ENCODE measurements around the gene KIAA1328.

DNA sequence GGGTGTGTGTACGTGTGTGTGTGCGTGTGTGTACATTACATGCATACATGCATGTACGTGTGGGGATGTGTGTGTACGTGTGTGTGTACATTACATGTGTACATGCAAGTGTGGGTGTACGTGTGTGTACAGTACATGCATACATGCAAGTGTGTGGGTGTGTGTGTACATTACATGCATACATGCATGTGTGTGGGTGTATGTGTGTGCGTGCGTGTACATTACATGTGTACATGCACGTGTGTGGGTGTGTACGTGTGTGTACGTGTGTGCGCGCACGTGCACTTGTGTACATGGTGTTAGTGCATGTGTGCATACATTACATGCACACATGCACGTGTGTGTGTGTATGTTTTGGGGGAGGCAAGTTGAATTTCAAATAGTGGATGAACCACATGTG is 436.0 kb downstream of the KIAA1328 start:
- no peak for TF ChIP-seq EZH2 (IDR thresholded peaks at IDR 0.05; ENCODE audit: borderline replicate concordance)
- no peak for TF ChIP-seq EZH2phosphoT487 (IDR thresholded peaks at IDR 0.05; ENCODE audit: low read depth, severe bottlenecking, unreplicated experiment)
- TF ChIP-seq, protein P1, sequence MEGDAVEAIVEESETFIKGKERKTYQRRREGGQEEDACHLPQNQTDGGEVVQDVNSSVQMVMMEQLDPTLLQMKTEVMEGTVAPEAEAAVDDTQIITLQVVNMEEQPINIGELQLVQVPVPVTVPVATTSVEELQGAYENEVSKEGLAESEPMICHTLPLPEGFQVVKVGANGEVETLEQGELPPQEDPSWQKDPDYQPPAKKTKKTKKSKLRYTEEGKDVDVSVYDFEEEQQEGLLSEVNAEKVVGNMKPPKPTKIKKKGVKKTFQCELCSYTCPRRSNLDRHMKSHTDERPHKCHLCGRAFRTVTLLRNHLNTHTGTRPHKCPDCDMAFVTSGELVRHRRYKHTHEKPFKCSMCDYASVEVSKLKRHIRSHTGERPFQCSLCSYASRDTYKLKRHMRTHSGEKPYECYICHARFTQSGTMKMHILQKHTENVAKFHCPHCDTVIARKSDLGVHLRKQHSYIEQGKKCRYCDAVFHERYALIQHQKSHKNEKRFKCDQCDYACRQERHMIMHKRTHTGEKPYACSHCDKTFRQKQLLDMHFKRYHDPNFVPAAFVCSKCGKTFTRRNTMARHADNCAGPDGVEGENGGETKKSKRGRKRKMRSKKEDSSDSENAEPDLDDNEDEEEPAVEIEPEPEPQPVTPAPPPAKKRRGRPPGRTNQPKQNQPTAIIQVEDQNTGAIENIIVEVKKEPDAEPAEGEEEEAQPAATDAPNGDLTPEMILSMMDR (IDR thresholded peaks at IDR 0.05; ENCODE audit: poor library complexity): no peak
